H1 (cell line): ENCODE measurements around the gene PROSER1. TPM values are rescaled to one million over a fixed set of nuclear protein-coding genes. Genes with fewer than 3 reads are reported as not detected.

Experiments used
- CTCF ChIA-PET: fragments of 300-600 bp; sonication (Branson Sonifier 250); formaldehyde crosslinking; loops from one replicate; lab custom pipeline; 2021; ENCODE audit not compliant: partially characterized antibody; lab: Charles Lee
- POLR2A ChIA-PET: fragments of 300-600 bp; sonication (Branson Sonifier 250); formaldehyde crosslinking; loops from one replicate; lab custom pipeline; 2021; ENCODE audit warnings: inconsistent platforms; ENCODE audit not compliant: partially characterized antibody; lab: Charles Lee
- DNase-seq, 2 experiments: peaks; one replicate each; pipeline versions ENCODE4 v3.0.0 to v3.0.0-alpha.2; 2010 to 2022; ENCODE audit warnings: low spot score in 2 of 2, low read depth in 1 of 2, mixed read lengths in 1 of 2
- FAIRE-seq: peaks from 2 replicates; lab custom pipeline; 2011; peaks lifted over from hg19 to GRCh38; lab: Jason Lieb, UNC
- H2AFZ ChIP-seq: 2 replicates; pipeline ENCODE4 v1.8.1; 2012; ENCODE audit warnings: low read length, inconsistent platforms
- H2AK5ac ChIP-seq: 2 replicates; pipeline ENCODE4 v1.6.1; 2013; ENCODE audit warnings: low read depth, low read length
- H2BK120ac ChIP-seq: replicated peaks from 2 replicates; pipeline ENCODE3; 2013; ENCODE audit warnings: low read depth, low read length, inconsistent platforms
- H2BK12ac ChIP-seq: 2 replicates; pipeline ENCODE4 v1.6.1; 2013; ENCODE audit warnings: low read depth, low read length
- H2BK15ac ChIP-seq: 2 replicates; pipeline ENCODE4 v1.6.1; 2013; ENCODE audit warnings: low read length
- H2BK20ac ChIP-seq: 2 replicates; pipeline ENCODE4 v1.6.1; 2013; ENCODE audit warnings: low read length
- H2BK5ac ChIP-seq: 2 replicates; pipeline ENCODE4 v1.6.1; 2013; ENCODE audit warnings: low read depth, low read length
- H3K14ac ChIP-seq: 2 replicates; pipeline ENCODE4 v1.6.1; 2013; ENCODE audit warnings: inconsistent platforms; ENCODE audit not compliant: insufficient read length
- H3K18ac ChIP-seq: 2 replicates; pipeline ENCODE4 v1.6.1; 2013; ENCODE audit warnings: low read length; ENCODE audit errors: extremely low read depth
- H3K23ac ChIP-seq: 2 replicates; pipeline ENCODE4 v1.6.1; 2013; ENCODE audit warnings: inconsistent platforms; ENCODE audit not compliant: insufficient read length
- H3K23me2 ChIP-seq: 2 replicates; pipeline ENCODE4 v1.6.1; 2013; ENCODE audit warnings: low read depth, low read length
- H3K27ac ChIP-seq: 2 replicates; pipeline ENCODE4 v1.6.1; 2011; ENCODE audit warnings: low read depth, low read length, inconsistent platforms
- H3K27me3 ChIP-seq, 4 experiments: replicated peaks in 1 of 4; 1 replicate in 1 of 4; 2 replicates in 3 of 4; pipeline versions ENCODE4 v1.6.1 to v1.8.1; 2011 to 2013; ENCODE audit warnings: low read length in 3 of 4, mild to moderate bottlenecking in 3 of 4, inconsistent platforms in 2 of 4, mixed read lengths in 2 of 4, moderate library complexity in 1 of 4; ENCODE audit not compliant: control insufficient read depth in 3 of 4, insufficient read depth in 3 of 4; ENCODE audit errors: extremely low read depth in 1 of 4
- H3K36me3 ChIP-seq, 4 experiments: 2 replicates each; pipeline versions ENCODE4 v1.6.1 to v1.8.1; 2011 to 2013; ENCODE audit warnings: mild to moderate bottlenecking in 4 of 4, low read length in 3 of 4, moderate library complexity in 2 of 4, control low read depth in 1 of 4, inconsistent platforms in 1 of 4; ENCODE audit not compliant: insufficient read depth in 4 of 4, control insufficient read depth in 2 of 4
- H3K4ac ChIP-seq: replicated peaks from 2 replicates; pipeline ENCODE3; 2013; ENCODE audit warnings: low read length, low read depth, mixed read lengths, inconsistent platforms; ENCODE audit not compliant: insufficient read length
- H3K4me1 ChIP-seq, 4 experiments: replicated peaks in 1 of 4; 1 replicate in 1 of 4; 2 replicates in 3 of 4; pipeline versions ENCODE4 v1.6.1 to v1.8.1; 2011 to 2013; ENCODE audit warnings: low read length in 3 of 4, inconsistent platforms in 2 of 4, mixed read lengths in 1 of 4; ENCODE audit not compliant: insufficient read depth in 4 of 4, control insufficient read depth in 3 of 4
- H3K4me2 ChIP-seq, 2 experiments: 2 replicates each; pipeline versions ENCODE4 v1.6.1 to v1.8.1; 2011 to 2013; ENCODE audit warnings: low read depth in 2 of 2, low read length in 2 of 2, control low read depth in 1 of 2, inconsistent platforms in 1 of 2, mild to moderate bottlenecking in 1 of 2; ENCODE audit not compliant: insufficient read depth in 1 of 2
- H3K4me3 ChIP-seq, 4 experiments: fragments of 200-600, 300-600 bp in 1 of 4; sonication (generic), shearing (Covaris generic), sonication (Bioruptor Twin) in 1 of 4; 2 replicates each; pipeline versions ENCODE4 v1.5.1 to v1.8.1; 2011 to 2016; ENCODE audit warnings: low read length in 4 of 4, low read depth in 3 of 4, control low read depth in 2 of 4, inconsistent platforms in 2 of 4, mild to moderate bottlenecking in 2 of 4, mixed read lengths in 1 of 4, moderate library complexity in 1 of 4; ENCODE audit not compliant: insufficient read depth in 2 of 4; ENCODE audit errors: extremely low read depth in 1 of 4
- H3K56ac ChIP-seq: replicated peaks from 2 replicates; pipeline ENCODE3; 2013; ENCODE audit warnings: low read depth, mild to moderate bottlenecking, mixed read lengths, low read length, inconsistent platforms; ENCODE audit not compliant: insufficient read length
- H3K79me1 ChIP-seq: 2 replicates; pipeline ENCODE4 v1.6.1; 2013; ENCODE audit warnings: low read depth, low read length, control low read depth
- H3K79me2 ChIP-seq, 2 experiments: 2 replicates each; pipeline versions ENCODE4 v1.6.1 to v1.8.1; 2012 to 2013; ENCODE audit warnings: low read length in 2 of 2, mild to moderate bottlenecking in 2 of 2, inconsistent platforms in 1 of 2; ENCODE audit not compliant: insufficient read depth in 2 of 2, control insufficient read depth in 1 of 2
- H3K9ac ChIP-seq, 4 experiments: replicated peaks in 1 of 4; 1 replicate in 1 of 4; 2 replicates in 3 of 4; pipeline versions ENCODE4 v1.6.1 to v1.8.1; 2011 to 2013; ENCODE audit warnings: low read depth in 3 of 4, low read length in 3 of 4, control low read depth in 2 of 4, mild to moderate bottlenecking in 2 of 4, moderate library complexity in 2 of 4, inconsistent platforms in 1 of 4; ENCODE audit errors: extremely low read depth in 1 of 4
- H3K9me3 ChIP-seq, 2 experiments: 2 replicates each; pipeline versions ENCODE4 v1.6.1 to v1.8.1; 2012 to 2013; ENCODE audit warnings: mild to moderate bottlenecking in 2 of 2, moderate library complexity in 2 of 2, control low read depth in 1 of 2, inconsistent platforms in 1 of 2, low read depth in 1 of 2, low read length in 1 of 2, mixed read lengths in 1 of 2; ENCODE audit not compliant: insufficient read depth in 2 of 2
- H4K20me1 ChIP-seq, 2 experiments: replicated peaks in 1 of 2; 2 replicates each; pipeline versions ENCODE3 to v1.8.1; 2011 to 2013; ENCODE audit warnings: inconsistent platforms in 2 of 2, low read length in 2 of 2, mild to moderate bottlenecking in 1 of 2; ENCODE audit not compliant: insufficient read depth in 2 of 2, control insufficient read depth in 1 of 2
- H4K5ac ChIP-seq: 2 replicates; pipeline ENCODE4 v1.6.1; 2013; ENCODE audit warnings: low read length, low read depth, mixed read lengths, inconsistent platforms; ENCODE audit not compliant: insufficient read length
- H4K8ac ChIP-seq: 2 replicates; pipeline ENCODE4 v1.8.0; 2013; ENCODE audit warnings: mild to moderate bottlenecking, moderate library complexity, low read length, inconsistent platforms; ENCODE audit not compliant: insufficient read depth; ENCODE audit errors: extremely low read depth
- H4K91ac ChIP-seq: replicated peaks from 2 replicates; pipeline ENCODE3; 2013; ENCODE audit warnings: low read length, mixed read lengths, inconsistent platforms; ENCODE audit not compliant: insufficient read length
- EZH2 ChIP-seq: fragments of 200-600 bp; sonication (generic); IDR thresholded peaks from 2 replicates; pipeline ENCODE4 v1.7.1; 2012; ENCODE audit warnings: low read depth, mild to moderate bottlenecking, moderate library complexity, low read length, inconsistent platforms; ENCODE audit not compliant: severe bottlenecking
- GTF2F1 ChIP-seq: IDR thresholded peaks from 2 replicates; pipeline ENCODE4 v1.6.1; 2012; ENCODE audit warnings: low read depth, low read length, improper control_type of control experiment, borderline replicate concordance
- RAD21 ChIP-seq, 2 experiments: IDR thresholded peaks in 1 of 2; conservative IDR thresholded peaks in 1 of 2; 2 replicates each; pipeline ENCODE4 v1.6.1; 2011; ENCODE audit warnings: low read depth in 2 of 2, low read length in 2 of 2, improper control_type of control experiment in 1 of 2, inconsistent platforms in 1 of 2, mild to moderate bottlenecking in 1 of 2, moderate library complexity in 1 of 2
- RXRA ChIP-seq: IDR thresholded peaks from 2 replicates; pipeline ENCODE4 v1.6.1; 2011; ENCODE audit warnings: low read depth, mild to moderate bottlenecking, low read length, moderate library complexity; ENCODE audit not compliant: insufficient read depth
- TAF7 ChIP-seq: optimal IDR thresholded peaks from 2 replicates; pipeline ENCODE3; 2011; ENCODE audit warnings: low read depth, mild to moderate bottlenecking, inconsistent platforms, low read length, moderate library complexity, borderline replicate concordance
- WGBS, 2 experiments: shearing (Covaris generic) in 1 of 2; methylation state at CpG; one replicate each; pipeline versions ENCODE4 v1.1.6 to v1.1.7; 2013 to 2015; ENCODE audit warnings: low lambda C conversion rate in 2 of 2, mixed read lengths in 2 of 2, inconsistent platforms in 1 of 2, low coverage in 1 of 2, missing lambda C conversion rate in 1 of 2; ENCODE audit not compliant: insufficient replicate concordance in 2 of 2, insufficient coverage in 1 of 2, insufficient read length in 1 of 2; ENCODE audit errors: extremely low coverage in 1 of 2, missing lambda C conversion rate in 1 of 2; 5-methylcytosine and 5-hydroxymethylcytosine counted together
- polyA plus RNA-seq, 7 experiments: library from polyadenylated mRNA; depleted of rRNA in 3 of 7; stranded (reverse) in 5 of 7; unstranded in 2 of 7; fragments of >200 nt in 5 of 7; fragments of 200-250 nt in 2 of 7; gene quantifications; 1 replicate in 5 of 7; 2 replicates in 1 of 7; 4 replicates in 1 of 7; pipeline versions ENCODE4 v1.2.1 to v1.2.3, GENCODE V29; 2011 to 2013; ENCODE audit warnings: missing spikeins in 2 of 7, mixed read lengths in 2 of 7
- total RNA-seq: library from RNA; stranded (reverse); fragmentation: NEBNext Ultra II Directional; extraction: Animal tissue kit (Norgen Biotek cat#: 25700); gene quantifications from 2 replicates; pipeline ENCODE4 v1.2.1, GENCODE V29; 2021

PROSER1 gene
- total and polyA plus RNA-seq, 2 of the 8 experiments (the other 6 are each of a cell fraction or from before 2014, with no cell fraction given), result 99.2 to 116 TPM

DNA sequence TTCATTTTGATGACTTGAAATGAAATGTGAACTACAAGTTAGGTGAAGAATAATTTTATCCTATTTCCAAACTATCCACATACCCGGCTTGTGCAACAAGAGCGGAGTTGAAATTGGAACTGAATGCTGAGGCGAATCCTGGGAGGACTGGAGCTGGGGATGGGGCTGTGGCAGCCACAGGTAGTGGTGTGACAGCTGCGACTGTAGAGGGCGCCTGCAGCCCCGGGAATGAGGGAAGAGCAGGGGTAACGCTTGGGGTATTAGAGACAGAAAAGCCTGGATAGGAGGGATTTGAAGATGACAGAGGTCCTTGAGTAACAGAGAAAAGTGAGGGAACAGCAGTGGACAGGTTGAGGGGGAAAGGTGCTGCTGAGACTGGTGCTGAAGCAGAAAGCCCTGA lies 25.3 kb downstream of the PROSER1 start:
- Histone ChIP-seq H3K14ac (no peak overlapping the region), H3K9ac (no peak overlapping the region), H3K27me3 (no peaks in the 10 kb centered on the region), H2AFZ (no peak overlapping the region), H3K27ac (no peak overlapping the region), H2BK20ac (no peak overlapping the region), H3K36me3 (peaks cover 29 to 97% (median 61%) of the 10 kb centered on the region in 4 experiments), H3K18ac (no peak overlapping the region), H3K4ac (no peak overlapping the region), H2BK12ac (no peak overlapping the region), H3K4me2 (no peak overlapping the region), H4K20me1 (peaks cover 0 to 7% of the 10 kb centered on the region in 2 experiments), H4K8ac (no peak overlapping the region), H3K56ac (no peak overlapping the region), H2BK5ac (no peak overlapping the region), H3K4me3 (no peak overlapping the region), H3K23me2 (no peaks in the 10 kb centered on the region), H3K9me3 (no peaks in the 10 kb centered on the region), H4K5ac (no peak overlapping the region), H2BK15ac (no peak overlapping the region), H2AK5ac (no peak overlapping the region), H3K79me2 (no peaks in the 10 kb centered on the region), H3K23ac (no peak overlapping the region), H4K91ac (no peak overlapping the region), H2BK120ac (no peak overlapping the region), H3K79me1 (no peaks in the 10 kb centered on the region), H3K4me1 (no peaks in the 10 kb centered on the region; a peak in 1 of 7 replicates)
- no peak for FAIRE-seq
- ChIA-PET POLR2A (interaction anchor here (1.2 to 1.8 kb wide), 4 partner anchors 9 to 25 kb away, joined by 3 to 8 read pairs (median 5); partner anchors contain the start of genes NHLRC3 and PROSER1), CTCF (interaction anchor here (0.6 to 2.3 kb wide), 11 partner anchors 9 to 1906 kb away, joined by 3 to 10 read pairs (median 5); no protein-coding TSS in a partner anchor)
- peak in 1 of 2 experiments; percentile 69 for DNase-seq
- 62% methylated on average over 7 of the region's 7 CpGs; no CpG with 5 or more reads in 1 of the 2 experiments for WGBS, 2 experiments
- TF ChIP-seq GTF2F1, result no peak
- TF ChIP-seq RAD21 (IDR thresholded peaks at IDR 0.05 in 1 of 2, conservative IDR thresholded peaks at IDR 0.05 in 1 of 2; ENCODE audit: low read depth in 2 of 2, low read length in 2 of 2), result peak; percentile 68 to 76
- TF ChIP-seq RXRA, result no peak
- no peak for TF ChIP-seq TAF7
- TF ChIP-seq EZH2, result no peak
